Measurements from ENCODE around the gene ETFBKMT. TPM values are rescaled to one million over a fixed set of nuclear protein-coding genes. Genes with fewer than 3 reads are reported as not detected.

ETFBKMT gene
- total RNA-seq, 1 experiment from 2014 or later: 2.6 TPM

- ChIA-PET CTCF (no interaction called here), POLR2A (ENCODE audit: low non-redundant PET) (no interaction called here)
- H3K9me3 ChIP-seq (ENCODE audit: low read depth, low read length, poor library complexity, severe bottlenecking): no peaks in the 10 kb centered on the region
- no peaks in the 10 kb centered on the region for H3K36me3 ChIP-seq (ENCODE audit: insufficient read depth, low read length, poor library complexity, severe bottlenecking)
- H3K27me3 ChIP-seq (replicated peaks; ENCODE audit: insufficient read depth, low read depth, low read length, poor library complexity): no peaks in the 10 kb centered on the region
- H3K27ac ChIP-seq (ENCODE audit: low read depth, low read length, poor library complexity, severe bottlenecking): no peak overlapping the region
- no peak overlapping the region for H3K4me3 ChIP-seq (ENCODE audit: low read depth, low read length, poor library complexity, severe bottlenecking)
- TF ChIP-seq CTCF (conservative IDR thresholded peaks at IDR 0.05; ENCODE audit: low read depth, low read length): no peak
- TF ChIP-seq EZH2 (IDR thresholded peaks at IDR 0.05; ENCODE audit: borderline replicate concordance, low read depth, low read length, poor library complexity, severe bottlenecking): no peak
- DNase-seq (ENCODE audit: low spot score): no peak
- BruUV-seq (replicated peaks): no TSS peak
- intact Hi-C loops (cut with micrococcal nuclease; ENCODE audit: unreplicated experiment): no loop called here
- no peaks in the 10 kb centered on the region for H3K4me1 ChIP-seq (ENCODE audit: insufficient read depth, low read length, poor library complexity, severe bottlenecking)
Observed at GRCh38 chr12:31627456-31628054, 31.9 kb upstream of the ETFBKMT start.

- intact Hi-C loops (cut with micrococcal nuclease; ENCODE audit: unreplicated experiment): loop anchor here (10.0 kb wide), 1 partner anchor 785 kb away; no protein-coding TSS in a partner anchor
- Histone ChIP-seq H3K27ac (ENCODE audit: low read depth, low read length, poor library complexity, severe bottlenecking) (no peak overlapping the region), H3K4me3 (ENCODE audit: low read depth, low read length, poor library complexity, severe bottlenecking) (no peak overlapping the region), H3K9me3 (ENCODE audit: low read depth, low read length, poor library complexity, severe bottlenecking) (no peaks in the 10 kb centered on the region), H3K4me1 (ENCODE audit: insufficient read depth, low read length, poor library complexity, severe bottlenecking) (no peaks in the 10 kb centered on the region), H3K27me3 (replicated peaks; ENCODE audit: insufficient read depth, low read depth, low read length, poor library complexity) (no peaks in the 10 kb centered on the region), H3K36me3 (ENCODE audit: insufficient read depth, low read length, poor library complexity, severe bottlenecking) (no peaks in the 10 kb centered on the region)
- POLR2A ChIA-PET (ENCODE audit: low non-redundant PET): no interaction called here
- CTCF ChIA-PET: no interaction called here
- DNase-seq (ENCODE audit: low spot score): no peak
- BruUV-seq (replicated peaks): no TSS peak
- TF ChIP-seq EZH2 (IDR thresholded peaks at IDR 0.05; ENCODE audit: borderline replicate concordance, low read depth, low read length, poor library complexity, severe bottlenecking): no peak
- no peak for TF ChIP-seq CTCF (conservative IDR thresholded peaks at IDR 0.05; ENCODE audit: low read depth, low read length)
Observed at GRCh38 chr12:31629756-31630732, 29.4 kb upstream of the ETFBKMT start.

- Histone ChIP-seq H3K27ac (ENCODE audit: low read depth, low read length, poor library complexity, severe bottlenecking) (no peak overlapping the region), H3K4me1 (ENCODE audit: insufficient read depth, low read length, poor library complexity, severe bottlenecking) (no peaks in the 10 kb centered on the region), H3K36me3 (ENCODE audit: insufficient read depth, low read length, poor library complexity, severe bottlenecking) (no peaks in the 10 kb centered on the region), H3K27me3 (replicated peaks; ENCODE audit: insufficient read depth, low read depth, low read length, poor library complexity) (no peaks in the 10 kb centered on the region), H3K4me3 (ENCODE audit: low read depth, low read length, poor library complexity, severe bottlenecking) (no peak overlapping the region), H3K9me3 (ENCODE audit: low read depth, low read length, poor library complexity, severe bottlenecking) (no peaks in the 10 kb centered on the region)
- ChIA-PET POLR2A (ENCODE audit: low non-redundant PET) (interaction anchor here (0.6 kb wide), 1 partner anchor 196 kb away, joined by 3 read pairs; no protein-coding TSS in a partner anchor), CTCF (no interaction called here)
- intact Hi-C loops (cut with micrococcal nuclease; ENCODE audit: unreplicated experiment): loop anchor here (10.0 kb wide), 1 partner anchor 786 kb away; no protein-coding TSS in a partner anchor
- no TSS peak for BruUV-seq (replicated peaks)
- TF ChIP-seq EZH2 (IDR thresholded peaks at IDR 0.05; ENCODE audit: borderline replicate concordance, low read depth, low read length, poor library complexity, severe bottlenecking) (no peak), CTCF (conservative IDR thresholded peaks at IDR 0.05; ENCODE audit: low read depth, low read length) (no peak)
- no peak for DNase-seq (ENCODE audit: low spot score)
Observed at GRCh38 chr12:31631023-31631724, 28.3 kb upstream of the ETFBKMT start.
